Lower leg skin (tissue), 3 donors: ENCODE data around the gene ATOH8.

ENCODE experiments used
- POLR2A ChIP-seq, 2 donors: fragments of 450-650 bp; IDR thresholded peaks; one replicate each; pipeline ENCODE4 v1.6.1; 2016 to 2017; ENCODE audit warnings: antibody characterized with exemption in 2 of 2, mild to moderate bottlenecking in 1 of 2, moderate library complexity in 1 of 2
- TF ChIP-seq, protein P1 (sequence below), 3 donors: fragments of 450-650 bp; IDR thresholded peaks; one replicate each; pipeline ENCODE4 v1.5.1; 2016; ENCODE audit warnings: antibody characterized with exemption in 3 of 3, mild to moderate bottlenecking in 3 of 3, moderate library complexity in 2 of 3

DNA sequence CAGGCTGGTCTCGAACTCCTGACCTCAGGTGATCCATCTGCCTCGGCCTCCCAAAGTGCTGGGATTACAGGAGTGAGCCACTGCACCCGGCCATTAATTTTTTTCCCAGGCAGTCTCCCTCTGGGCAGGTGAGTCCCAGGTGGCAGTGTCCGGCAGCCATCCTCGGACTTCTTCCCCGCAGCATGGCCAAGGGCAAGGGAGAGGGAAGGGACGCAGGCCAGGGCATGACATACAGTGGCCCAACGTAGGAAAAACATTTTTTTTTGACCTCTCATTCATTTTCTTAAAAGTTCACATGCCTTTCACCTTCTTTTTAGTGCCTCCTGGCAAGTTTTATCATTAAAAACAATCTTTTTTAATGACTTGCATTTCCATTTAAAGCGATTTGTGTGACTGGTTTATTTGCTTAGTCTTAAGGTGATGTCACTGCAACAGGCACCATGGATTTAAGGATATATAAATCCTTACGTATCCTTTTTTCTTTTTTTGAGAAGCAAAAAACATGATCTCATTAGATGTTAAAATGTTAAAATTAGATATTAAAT, 23.0 kb upstream of the ATOH8 start:
- TF ChIP-seq, protein P1, sequence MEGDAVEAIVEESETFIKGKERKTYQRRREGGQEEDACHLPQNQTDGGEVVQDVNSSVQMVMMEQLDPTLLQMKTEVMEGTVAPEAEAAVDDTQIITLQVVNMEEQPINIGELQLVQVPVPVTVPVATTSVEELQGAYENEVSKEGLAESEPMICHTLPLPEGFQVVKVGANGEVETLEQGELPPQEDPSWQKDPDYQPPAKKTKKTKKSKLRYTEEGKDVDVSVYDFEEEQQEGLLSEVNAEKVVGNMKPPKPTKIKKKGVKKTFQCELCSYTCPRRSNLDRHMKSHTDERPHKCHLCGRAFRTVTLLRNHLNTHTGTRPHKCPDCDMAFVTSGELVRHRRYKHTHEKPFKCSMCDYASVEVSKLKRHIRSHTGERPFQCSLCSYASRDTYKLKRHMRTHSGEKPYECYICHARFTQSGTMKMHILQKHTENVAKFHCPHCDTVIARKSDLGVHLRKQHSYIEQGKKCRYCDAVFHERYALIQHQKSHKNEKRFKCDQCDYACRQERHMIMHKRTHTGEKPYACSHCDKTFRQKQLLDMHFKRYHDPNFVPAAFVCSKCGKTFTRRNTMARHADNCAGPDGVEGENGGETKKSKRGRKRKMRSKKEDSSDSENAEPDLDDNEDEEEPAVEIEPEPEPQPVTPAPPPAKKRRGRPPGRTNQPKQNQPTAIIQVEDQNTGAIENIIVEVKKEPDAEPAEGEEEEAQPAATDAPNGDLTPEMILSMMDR (IDR thresholded peaks at IDR 0.05): no peak
- no peak for TF ChIP-seq POLR2A (IDR thresholded peaks at IDR 0.05)
